WTC11 (cell line): ENCODE results near the gene CDIP1. TPM values are rescaled to one million over a fixed set of nuclear protein-coding genes. Genes with fewer than 3 reads are reported as not detected.

ENCODE experiments used
- ATAC-seq: fragments of 200-7000 bp; cut with Tn5 transposase; 2 replicates; pipeline ENCODE4 v1.10.0; 2021; ENCODE audit warnings: mild to moderate bottlenecking, moderate library complexity
- CTCF ChIA-PET: fragments of 300-600 bp; sonication (Branson Sonifier 250); formaldehyde crosslinking; loops from one replicate; lab custom pipeline; 2021; ENCODE audit warnings: antibody characterized with exemption; lab: Charles Lee
- POLR2A ChIA-PET: fragments of 350-600 bp; sonication (Branson Sonifier 250); formaldehyde crosslinking; loops from one replicate; lab custom pipeline; 2021; ENCODE audit warnings: antibody characterized with exemption; lab: Charles Lee
- DNase-seq: peaks from one replicate; pipeline ENCODE4 v3.0.0; 2021; ENCODE audit warnings: low spot score
- H3K27ac Mint-ChIP-seq: 2 replicates; pipeline ENCODE4 v1.8.0; 2021; ENCODE audit warnings: mixed read lengths
- H3K27me3 Mint-ChIP-seq: 2 replicates; pipeline ENCODE4 v1.8.0; 2021; ENCODE audit warnings: low read depth, mild to moderate bottlenecking, moderate library complexity, mixed read lengths
- H3K36me3 Mint-ChIP-seq: 2 replicates; pipeline ENCODE4 v1.8.0; 2021; ENCODE audit warnings: mixed read lengths
- H3K4me1 Mint-ChIP-seq: 2 replicates; pipeline ENCODE4 v1.8.0; 2022; ENCODE audit warnings: mixed read lengths
- H3K4me3 Mint-ChIP-seq: 2 replicates; pipeline ENCODE4 v1.8.0; 2021; ENCODE audit warnings: mild to moderate bottlenecking, moderate library complexity, mixed read lengths
- H3K9me3 Mint-ChIP-seq: 2 replicates; pipeline ENCODE4 v1.8.0; 2021; ENCODE audit warnings: mixed read lengths
- ATF6 ChIP-seq: sonication (generic); formaldehyde crosslinking; IDR thresholded peaks from 2 replicates; pipeline ENCODE4 v1.8.1; 2023; ENCODE audit warnings: mild to moderate bottlenecking, missing genetic modification reagents
- CREB1 ChIP-seq: sonication (generic); formaldehyde crosslinking; IDR thresholded peaks from 2 replicates; pipeline ENCODE4 v1.8.0; 2023; ENCODE audit warnings: mild to moderate bottlenecking, missing genetic modification reagents
- CREM ChIP-seq: sonication (generic); formaldehyde crosslinking; IDR thresholded peaks from 2 replicates; pipeline ENCODE4 v1.8.1; 2022; ENCODE audit warnings: mild to moderate bottlenecking, missing genetic modification reagents, moderate library complexity
- E2F1 ChIP-seq: sonication (generic); formaldehyde crosslinking; IDR thresholded peaks from 2 replicates; pipeline ENCODE4 v1.8.0; 2022; ENCODE audit warnings: mild to moderate bottlenecking, missing genetic modification reagents
- EMX1 ChIP-seq: fragments of 250-450 bp; sonication (Bioruptor Pico); IDR thresholded peaks from 2 replicates; pipeline ENCODE4 v1.8.0; 2021; ENCODE audit warnings: mild to moderate bottlenecking
- ERG ChIP-seq: fragments of 250-450 bp; sonication (Bioruptor Pico); IDR thresholded peaks from 2 replicates; pipeline ENCODE4 v1.8.0; 2021; ENCODE audit warnings: mild to moderate bottlenecking
- FOXP1 ChIP-seq: sonication (generic); formaldehyde crosslinking; IDR thresholded peaks from 2 replicates; pipeline ENCODE4 v1.8.0; 2022; ENCODE audit warnings: missing genetic modification reagents, mild to moderate bottlenecking, moderate library complexity, borderline replicate concordance
- GRHL2 ChIP-seq: fragments of 250-450 bp; sonication (Bioruptor Pico); IDR thresholded peaks from 2 replicates; pipeline ENCODE4 v1.8.0; 2022; ENCODE audit warnings: mild to moderate bottlenecking, moderate library complexity; ENCODE audit not compliant: insufficient replicate concordance, severe bottlenecking
- GTF2I ChIP-seq: fragments of 250-450 bp; sonication (Bioruptor Pico); conservative IDR thresholded peaks from 2 replicates; pipeline ENCODE4 v1.4.0; 2021; ENCODE audit warnings: mild to moderate bottlenecking
- MXD4 ChIP-seq: fragments of 250-450 bp; sonication (Bioruptor Pico); IDR thresholded peaks from 2 replicates; pipeline ENCODE4 v1.8.0; 2021; ENCODE audit warnings: mild to moderate bottlenecking, moderate library complexity, borderline replicate concordance
- RORB ChIP-seq: fragments of 250-450 bp; sonication (Bioruptor Pico); IDR thresholded peaks from 2 replicates; pipeline ENCODE4 v1.9.0; 2021; ENCODE audit warnings: mild to moderate bottlenecking
- SMAD4 ChIP-seq: sonication (generic); formaldehyde crosslinking; IDR thresholded peaks from 2 replicates; pipeline ENCODE4 v1.8.0; 2022; ENCODE audit warnings: mild to moderate bottlenecking, missing genetic modification reagents
- TEAD4 ChIP-seq: sonication (generic); formaldehyde crosslinking; IDR thresholded peaks from 2 replicates; pipeline ENCODE4 v1.8.0; 2022; ENCODE audit warnings: mild to moderate bottlenecking, missing genetic modification reagents
- USF1 ChIP-seq: sonication (generic); formaldehyde crosslinking; IDR thresholded peaks from 2 replicates; pipeline ENCODE4 v1.8.0; 2022; ENCODE audit warnings: mild to moderate bottlenecking, missing genetic modification reagents
- ZBTB21 ChIP-seq: sonication (generic); formaldehyde crosslinking; IDR thresholded peaks from 2 replicates; pipeline ENCODE4 v1.8.1; 2023; ENCODE audit warnings: mild to moderate bottlenecking, missing genetic modification reagents, borderline replicate concordance
- ZNF138 ChIP-seq: sonication (generic); formaldehyde crosslinking; conservative IDR thresholded peaks from 2 replicates; pipeline ENCODE4 v1.8.1; 2022; ENCODE audit warnings: mild to moderate bottlenecking, moderate library complexity, missing genetic modification reagents
- total RNA-seq: library from RNA; stranded (reverse); gene quantifications from 3 replicates; pipeline ENCODE4 v1.2.3, GENCODE V29; 2021
- TF ChIP-seq, protein P1 (sequence below): fragments of 250-450 bp; sonication (Bioruptor Pico); IDR thresholded peaks from 2 replicates; pipeline ENCODE4 v1.9.0; 2021; ENCODE audit warnings: mild to moderate bottlenecking
- TF ChIP-seq, protein P2 (sequence below): sonication (generic); formaldehyde crosslinking; IDR thresholded peaks from 2 replicates; pipeline ENCODE4 v1.8.0; 2023; ENCODE audit warnings: mild to moderate bottlenecking, missing genetic modification reagents
- TF ChIP-seq, protein P3 (sequence below): sonication (generic); formaldehyde crosslinking; IDR thresholded peaks from 2 replicates; pipeline ENCODE4 v1.8.1; 2022; ENCODE audit warnings: low read depth, mild to moderate bottlenecking, moderate library complexity, missing genetic modification reagents, borderline replicate concordance
- TF ChIP-seq, protein P4 (sequence below): fragments of 250-450 bp; sonication (Bioruptor Pico); IDR thresholded peaks from 2 replicates; pipeline ENCODE4 v1.9.0; 2021; ENCODE audit warnings: moderate library complexity, mild to moderate bottlenecking, inconsistent platforms, borderline replicate concordance

The CDIP1 gene
- total RNA-seq, 1 experiment from 2014 or later = 68.9 TPM

- TF ChIP-seq USF1 (CRISPR knock-in tag) = no peak
These were observed 12.0 kb upstream of the CDIP1 start (continued) for GRCh38 chr16:4550591-4550990.

DNA sequence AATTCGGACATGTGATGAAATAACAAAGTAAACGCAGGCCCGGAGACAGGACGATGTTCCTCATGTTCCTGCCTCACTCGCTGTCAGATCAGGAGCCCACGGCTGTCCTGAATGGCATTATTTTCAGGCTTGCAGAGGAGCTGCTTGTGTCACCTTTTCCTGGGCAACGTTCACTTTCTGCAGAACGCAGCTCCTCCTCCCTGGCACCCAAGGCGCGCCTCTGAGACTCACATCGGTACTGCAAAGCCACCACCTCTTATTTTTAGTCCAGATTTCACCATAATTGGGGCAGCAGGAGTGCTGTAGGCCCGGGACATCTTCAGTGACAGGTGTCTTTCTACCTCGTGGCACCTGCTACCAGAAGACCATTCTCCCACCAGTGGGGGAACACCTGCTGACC, 9.6 kb upstream of the CDIP1 start:
- CTCF ChIA-PET = interaction anchor here (0.6 to 9.1 kb wide), 40 partner anchors 9 to 170 kb away, joined by 3 to 115 read pairs (median 6); partner anchors contain the start of genes CDIP1, HMOX2, MGRN1 and NMRAL1
- DNase-seq (no peak), ATAC-seq (no peak)
- H3K27ac Mint-ChIP-seq = no peak overlapping the region
- no peaks in the 10 kb centered on the region for H3K4me1 Mint-ChIP-seq
- POLR2A ChIA-PET = interaction anchor here (1.1 to 2.0 kb wide), 3 partner anchors 9 to 68 kb away, joined by 4 to 15 read pairs (median 6); partner anchors contain the start of gene CDIP1
- H3K36me3 Mint-ChIP-seq = no peaks in the 10 kb centered on the region
- no peaks in the 10 kb centered on the region for H3K9me3 Mint-ChIP-seq
- H3K4me3 Mint-ChIP-seq = no peak overlapping the region
- H3K27me3 Mint-ChIP-seq = peaks cover 7% of the 10 kb centered on the region; the same call in 1 of the 2 replicates
- TF ChIP-seq FOXP1 (CRISPR knock-in tag) = no peak
- no peak for TF ChIP-seq ATF6 (CRISPR knock-in tag)
- TF ChIP-seq CREM = no peak
- no peak for TF ChIP-seq SMAD4 (CRISPR knock-in tag)
- TF ChIP-seq, protein P1, sequence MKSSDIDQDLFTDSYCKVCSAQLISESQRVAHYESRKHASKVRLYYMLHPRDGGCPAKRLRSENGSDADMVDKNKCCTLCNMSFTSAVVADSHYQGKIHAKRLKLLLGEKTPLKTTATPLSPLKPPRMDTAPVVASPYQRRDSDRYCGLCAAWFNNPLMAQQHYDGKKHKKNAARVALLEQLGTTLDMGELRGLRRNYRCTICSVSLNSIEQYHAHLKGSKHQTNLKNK = no peak
- no peak for TF ChIP-seq E2F1 (CRISPR knock-in tag)
- TF ChIP-seq, protein P2, sequence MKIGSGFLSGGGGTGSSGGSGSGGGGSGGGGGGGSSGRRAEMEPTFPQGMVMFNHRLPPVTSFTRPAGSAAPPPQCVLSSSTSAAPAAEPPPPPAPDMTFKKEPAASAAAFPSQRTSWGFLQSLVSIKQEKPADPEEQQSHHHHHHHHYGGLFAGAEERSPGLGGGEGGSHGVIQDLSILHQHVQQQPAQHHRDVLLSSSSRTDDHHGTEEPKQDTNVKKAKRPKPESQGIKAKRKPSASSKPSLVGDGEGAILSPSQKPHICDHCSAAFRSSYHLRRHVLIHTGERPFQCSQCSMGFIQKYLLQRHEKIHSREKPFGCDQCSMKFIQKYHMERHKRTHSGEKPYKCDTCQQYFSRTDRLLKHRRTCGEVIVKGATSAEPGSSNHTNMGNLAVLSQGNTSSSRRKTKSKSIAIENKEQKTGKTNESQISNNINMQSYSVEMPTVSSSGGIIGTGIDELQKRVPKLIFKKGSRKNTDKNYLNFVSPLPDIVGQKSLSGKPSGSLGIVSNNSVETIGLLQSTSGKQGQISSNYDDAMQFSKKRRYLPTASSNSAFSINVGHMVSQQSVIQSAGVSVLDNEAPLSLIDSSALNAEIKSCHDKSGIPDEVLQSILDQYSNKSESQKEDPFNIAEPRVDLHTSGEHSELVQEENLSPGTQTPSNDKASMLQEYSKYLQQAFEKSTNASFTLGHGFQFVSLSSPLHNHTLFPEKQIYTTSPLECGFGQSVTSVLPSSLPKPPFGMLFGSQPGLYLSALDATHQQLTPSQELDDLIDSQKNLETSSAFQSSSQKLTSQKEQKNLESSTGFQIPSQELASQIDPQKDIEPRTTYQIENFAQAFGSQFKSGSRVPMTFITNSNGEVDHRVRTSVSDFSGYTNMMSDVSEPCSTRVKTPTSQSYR = no peak
- no peak for TF ChIP-seq CREB1 (CRISPR knock-in tag)
- TF ChIP-seq ERG (CRISPR knock-in tag) = no peak
- TF ChIP-seq GRHL2 (CRISPR knock-in tag) = no peak
- no peak for TF ChIP-seq TEAD4 (CRISPR knock-in tag)
- no peak for TF ChIP-seq ZBTB21 (CRISPR knock-in tag)
- TF ChIP-seq RORB (CRISPR knock-in tag) = no peak

DNA sequence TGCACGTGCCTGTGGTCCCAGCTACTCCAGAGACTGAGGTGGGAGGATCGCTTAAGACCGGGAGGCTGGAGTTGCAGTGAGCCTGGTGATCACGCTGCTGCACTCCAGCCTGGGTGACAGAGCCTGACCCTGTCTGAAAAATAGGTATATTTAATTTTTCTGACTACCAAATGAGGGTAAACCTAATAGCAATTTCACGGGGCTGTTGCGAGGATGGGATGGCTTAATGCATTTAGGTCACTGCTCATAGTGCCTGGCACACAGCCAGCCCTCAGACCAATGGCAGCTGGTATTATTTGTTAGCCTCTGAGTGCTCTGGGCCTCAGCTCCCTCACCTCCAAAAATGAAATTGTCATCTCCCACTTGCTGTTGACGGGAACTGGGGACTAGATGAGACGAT, 5.9 kb upstream of the CDIP1 start:
- ChIA-PET POLR2A (no interaction called here), CTCF (interaction anchor here (0.9 to 2.3 kb wide), 3 partner anchors 26 to 41 kb away, joined by 3 to 11 read pairs (median 7); no protein-coding TSS in a partner anchor)
- no peaks in the 10 kb centered on the region for H3K4me1 Mint-ChIP-seq
- H3K4me3 Mint-ChIP-seq = no peak overlapping the region
- no peak overlapping the region for H3K27ac Mint-ChIP-seq
- peaks cover 8% of the 10 kb centered on the region for H3K9me3 Mint-ChIP-seq
- H3K27me3 Mint-ChIP-seq = peaks cover 28% of the 10 kb centered on the region
- ATAC-seq (no peak), DNase-seq (no peak)
- H3K36me3 Mint-ChIP-seq = peaks cover 11% of the 10 kb centered on the region
- TF ChIP-seq MXD4 (no peak), EMX1 (CRISPR knock-in tag) (no peak), ERG (CRISPR knock-in tag) (no peak), GTF2I (CRISPR knock-in tag) (no peak), ZNF138 (CRISPR knock-in tag) (no peak), CREB1 (CRISPR knock-in tag) (no peak)
- TF ChIP-seq, protein P3, sequence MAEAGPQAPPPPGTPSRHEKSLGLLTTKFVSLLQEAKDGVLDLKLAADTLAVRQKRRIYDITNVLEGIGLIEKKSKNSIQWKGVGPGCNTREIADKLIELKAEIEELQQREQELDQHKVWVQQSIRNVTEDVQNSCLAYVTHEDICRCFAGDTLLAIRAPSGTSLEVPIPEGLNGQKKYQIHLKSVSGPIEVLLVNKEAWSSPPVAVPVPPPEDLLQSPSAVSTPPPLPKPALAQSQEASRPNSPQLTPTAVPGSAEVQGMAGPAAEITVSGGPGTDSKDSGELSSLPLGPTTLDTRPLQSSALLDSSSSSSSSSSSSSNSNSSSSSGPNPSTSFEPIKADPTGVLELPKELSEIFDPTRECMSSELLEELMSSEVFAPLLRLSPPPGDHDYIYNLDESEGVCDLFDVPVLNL = no peak
- TF ChIP-seq, protein P4, sequence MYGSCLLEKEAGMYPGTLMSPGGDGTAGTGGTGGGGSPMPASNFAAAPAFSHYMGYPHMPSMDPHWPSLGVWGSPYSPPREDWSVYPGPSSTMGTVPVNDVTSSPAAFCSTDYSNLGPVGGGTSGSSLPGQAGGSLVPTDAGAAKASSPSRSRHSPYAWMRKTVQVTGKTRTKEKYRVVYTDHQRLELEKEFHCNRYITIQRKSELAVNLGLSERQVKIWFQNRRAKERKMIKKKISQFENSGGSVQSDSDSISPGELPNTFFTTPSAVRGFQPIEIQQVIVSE (CRISPR knock-in tag) = no peak
